Peyer's patch (tissue), 4 donors: ENCODE results near the gene BRD3OS. TPM values are rescaled to one million over a fixed set of nuclear protein-coding genes. Genes with fewer than 3 reads are reported as not detected.

Source experiments
- DNase-seq, 3 donors: peaks; one replicate each; pipeline ENCODE4 v3.0.0-alpha.2; 2017 to 2019
- H3K27ac ChIP-seq, 4 donors: fragments of 200-600 bp; sonication (generic); one replicate each; pipeline ENCODE4 v1.5.1; 2016 to 2019
- H3K27me3 ChIP-seq, 2 donors: fragments of 200-600 bp; sonication (generic); one replicate each; pipeline ENCODE4 v1.5.1; 2019
- H3K36me3 ChIP-seq, 3 donors: fragments of 200-600 bp; sonication (generic); one replicate each; pipeline ENCODE4 v1.5.1; 2016 to 2019
- H3K4me1 ChIP-seq, 4 donors: fragments of 200-600 bp; sonication (generic); one replicate each; pipeline ENCODE4 v1.5.1; 2016 to 2019
- H3K4me3 ChIP-seq, 4 donors: fragments of 200-600 bp; sonication (generic); 1 replicate in 3 of 4; 2 replicates in 1 of 4; pipeline ENCODE4 v1.5.1; 2016 to 2019; ENCODE audit warnings: mild to moderate bottlenecking in 1 of 4
- H3K9me3 ChIP-seq, 4 donors: fragments of 200-600 bp; sonication (generic); one replicate each; pipeline ENCODE4 v1.5.1; 2016 to 2019; ENCODE audit warnings: mild to moderate bottlenecking in 1 of 4
- POLR2A ChIP-seq, 2 donors: fragments of 450-650 bp; IDR thresholded peaks; one replicate each; pipeline ENCODE4 v1.5.1; 2017; ENCODE audit warnings: antibody characterized with exemption in 2 of 2, mild to moderate bottlenecking in 2 of 2, moderate library complexity in 2 of 2
- total RNA-seq, 4 donors: library from RNA; depleted of rRNA; stranded (reverse); fragments of >200 nt; gene quantifications; one replicate each; pipeline ENCODE4 v1.1.0, GENCODE V29; 2016
- TF ChIP-seq, protein P1 (sequence below), 6 experiments: fragments of 450-650 bp in 4 of 6; fragments of 200-600 bp in 2 of 6; sonication (generic) in 1 of 6; IDR thresholded peaks; one replicate each; pipeline ENCODE4 v1.5.1; 2017 to 2019; ENCODE audit warnings: antibody characterized with exemption in 6 of 6, mild to moderate bottlenecking in 3 of 6, moderate library complexity in 1 of 6

Gene BRD3OS
- total RNA-seq, 4 donors from 2014 or later: 1.4 to 11.6 (median 2.3) TPM

GRCh38 chr9:133981589-133981957 lies 43.7 kb upstream of the BRD3OS start:
- no peak overlapping the region for H3K4me3 ChIP-seq
- no peaks in the 10 kb centered on the region for H3K36me3 ChIP-seq
- TF ChIP-seq, protein P1, sequence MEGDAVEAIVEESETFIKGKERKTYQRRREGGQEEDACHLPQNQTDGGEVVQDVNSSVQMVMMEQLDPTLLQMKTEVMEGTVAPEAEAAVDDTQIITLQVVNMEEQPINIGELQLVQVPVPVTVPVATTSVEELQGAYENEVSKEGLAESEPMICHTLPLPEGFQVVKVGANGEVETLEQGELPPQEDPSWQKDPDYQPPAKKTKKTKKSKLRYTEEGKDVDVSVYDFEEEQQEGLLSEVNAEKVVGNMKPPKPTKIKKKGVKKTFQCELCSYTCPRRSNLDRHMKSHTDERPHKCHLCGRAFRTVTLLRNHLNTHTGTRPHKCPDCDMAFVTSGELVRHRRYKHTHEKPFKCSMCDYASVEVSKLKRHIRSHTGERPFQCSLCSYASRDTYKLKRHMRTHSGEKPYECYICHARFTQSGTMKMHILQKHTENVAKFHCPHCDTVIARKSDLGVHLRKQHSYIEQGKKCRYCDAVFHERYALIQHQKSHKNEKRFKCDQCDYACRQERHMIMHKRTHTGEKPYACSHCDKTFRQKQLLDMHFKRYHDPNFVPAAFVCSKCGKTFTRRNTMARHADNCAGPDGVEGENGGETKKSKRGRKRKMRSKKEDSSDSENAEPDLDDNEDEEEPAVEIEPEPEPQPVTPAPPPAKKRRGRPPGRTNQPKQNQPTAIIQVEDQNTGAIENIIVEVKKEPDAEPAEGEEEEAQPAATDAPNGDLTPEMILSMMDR (IDR thresholded peaks at IDR 0.05): no peak
- TF ChIP-seq POLR2A (IDR thresholded peaks at IDR 0.05): no peak
- no peaks in the 10 kb centered on the region for H3K27me3 ChIP-seq
- no peaks in the 10 kb centered on the region for H3K9me3 ChIP-seq
- peaks cover 0 to 18% (median 11%) of the 10 kb centered on the region in 4 donors for H3K4me1 ChIP-seq
- peak in 1 of 3 donors; percentile 34 for DNase-seq
- H3K27ac ChIP-seq: no peak overlapping the region

GRCh38 chr9:133981958-133982681 lies 43.2 kb upstream of the BRD3OS start:
- Histone ChIP-seq H3K27me3 (no peaks in the 10 kb centered on the region), H3K4me3 (no peak overlapping the region), H3K27ac (no peak overlapping the region), H3K36me3 (no peaks in the 10 kb centered on the region), H3K4me1 (peaks cover 0 to 18% (median 11%) of the 10 kb centered on the region in 4 donors), H3K9me3 (no peaks in the 10 kb centered on the region)
- no peak for TF ChIP-seq POLR2A (IDR thresholded peaks at IDR 0.05)
- TF ChIP-seq, protein P1 (IDR thresholded peaks at IDR 0.05): no peak
- DNase-seq: peak in 1 of 3 donors; percentile 37

GRCh38 chr9:133982971-133983720 lies 42.1 kb upstream of the BRD3OS start:
- H3K4me3 ChIP-seq: no peak overlapping the region
- no peak overlapping the region for H3K27ac ChIP-seq
- H3K36me3 ChIP-seq: no peaks in the 10 kb centered on the region
- H3K27me3 ChIP-seq: no peaks in the 10 kb centered on the region
- H3K9me3 ChIP-seq: no peaks in the 10 kb centered on the region
- peak in 1 of 3 donors; percentile 40 for DNase-seq
- peaks cover 0 to 18% (median 11%) of the 10 kb centered on the region in 4 donors for H3K4me1 ChIP-seq
- TF ChIP-seq POLR2A (IDR thresholded peaks at IDR 0.05): no peak
- TF ChIP-seq, protein P1 (IDR thresholded peaks at IDR 0.05): no peak

GRCh38 chr9:133986061-133986460 lies 39.2 kb upstream of the BRD3OS start:
- no peaks in the 10 kb centered on the region for H3K9me3 ChIP-seq
- no peak overlapping the region for H3K27ac ChIP-seq
- TF ChIP-seq, protein P1 (IDR thresholded peaks at IDR 0.05): no peak
- TF ChIP-seq POLR2A (IDR thresholded peaks at IDR 0.05): no peak
- H3K4me3 ChIP-seq: no peak overlapping the region
- H3K36me3 ChIP-seq: no peaks in the 10 kb centered on the region
- H3K4me1 ChIP-seq: peaks cover 0 to 15% (median 6%) of the 10 kb centered on the region in 4 donors
- peak in 1 of 3 donors; percentile 28 for DNase-seq
- no peaks in the 10 kb centered on the region for H3K27me3 ChIP-seq

DNA sequence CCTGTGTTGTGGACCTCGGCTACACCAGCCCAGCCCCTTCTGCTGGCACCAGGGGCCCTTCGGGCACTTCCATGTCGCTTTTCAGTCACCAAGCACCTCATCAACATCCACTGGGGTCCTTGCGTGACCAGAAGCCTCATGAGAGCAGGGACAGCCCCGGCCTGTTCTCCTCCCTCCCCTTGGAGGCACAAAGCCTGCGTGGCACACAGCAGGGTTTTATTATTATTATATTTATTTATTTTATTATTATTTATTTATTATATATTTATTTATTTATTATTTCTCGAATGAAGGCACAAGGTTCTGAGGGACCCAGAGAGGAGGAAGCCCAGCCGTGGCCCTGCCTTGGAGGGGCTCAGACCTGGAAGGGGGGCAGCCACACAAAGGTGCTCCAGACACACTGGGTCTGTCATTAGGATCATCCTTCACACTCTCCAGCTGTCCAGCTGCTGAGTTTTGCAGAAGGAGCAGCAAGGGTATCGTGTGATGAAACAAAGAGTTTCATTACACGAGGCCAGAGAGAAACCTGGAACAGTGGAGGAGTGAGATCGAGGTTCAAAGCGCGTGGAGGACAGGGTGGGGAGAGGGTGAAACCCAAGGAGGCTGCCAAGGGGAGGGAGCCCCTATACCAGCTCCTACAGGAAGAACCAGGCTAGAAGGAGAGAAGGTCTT lies 38.4 kb upstream of the BRD3OS start:
- DNase-seq: peak in 1 of 3 donors; percentile 44
- no peak overlapping the region for H3K27ac ChIP-seq
- H3K36me3 ChIP-seq: no peaks in the 10 kb centered on the region
- no peaks in the 10 kb centered on the region for H3K27me3 ChIP-seq
- H3K4me1 ChIP-seq: peaks cover 0 to 20% (median 6%) of the 10 kb centered on the region in 4 donors
- no peak overlapping the region for H3K4me3 ChIP-seq
- TF ChIP-seq POLR2A (IDR thresholded peaks at IDR 0.05): no peak
- TF ChIP-seq, protein P1 (IDR thresholded peaks at IDR 0.05): no peak
- H3K9me3 ChIP-seq: no peaks in the 10 kb centered on the region
